GM18870 (cell line): ENCODE data around the gene KLHL30.

ENCODE experiments used
- ATAC-seq: cut with Tn5 transposase; IDR thresholded peaks from one replicate; pipeline ENCODE4 v1.9.1; 2021; ENCODE audit warnings: moderate library complexity; ENCODE audit not compliant: unreplicated experiment

The KLHL30 gene

GRCh38 chr2:238172439-238172838 is 34.0 kb downstream of the KLHL30 start:
- ATAC-seq, result no peak

DNA sequence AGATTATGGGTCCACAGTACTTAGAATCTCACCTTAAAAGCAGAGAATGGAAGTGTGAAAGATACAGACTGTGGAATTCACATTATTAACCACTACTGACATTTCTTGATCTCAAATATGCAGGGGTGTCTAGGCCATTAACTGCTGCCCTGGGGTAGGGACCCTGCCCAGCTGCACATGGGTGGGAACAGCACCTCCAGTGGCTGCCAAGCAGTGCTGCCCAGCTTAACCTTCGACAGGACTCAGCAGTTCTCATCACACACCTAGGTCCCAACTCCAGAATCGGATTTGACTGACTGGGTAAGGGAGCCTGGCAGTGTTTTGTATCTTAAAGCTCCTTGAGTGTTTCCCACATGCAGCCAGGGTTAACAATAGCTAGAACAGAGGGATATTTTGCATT is 35.2 kb downstream of the KLHL30 start:
- no peak for ATAC-seq

- no peak for ATAC-seq
Measured at GRCh38 chr2:238174291-238174690, 35.8 kb downstream of the KLHL30 start.

DNA sequence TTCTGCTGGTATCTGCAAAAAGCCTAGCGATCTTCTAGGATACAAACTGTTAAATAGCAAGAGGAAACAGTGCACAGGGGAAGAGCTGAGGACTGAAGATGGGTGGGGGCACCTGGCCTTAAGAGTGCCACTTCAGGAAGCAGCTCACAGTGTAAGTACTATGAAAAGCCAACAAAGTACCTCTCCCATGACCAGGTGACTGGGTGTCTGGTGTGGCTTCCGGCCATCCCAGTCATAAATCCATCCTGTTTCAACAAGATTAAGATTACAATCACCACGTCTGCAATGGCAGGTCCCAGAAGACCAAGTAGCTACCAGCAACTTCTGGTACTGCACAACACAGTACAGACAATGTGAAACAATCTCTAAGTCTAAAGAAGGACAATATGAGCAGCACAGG is 36.2 kb downstream of the KLHL30 start:
- ATAC-seq, result no peak

- ATAC-seq, result no peak
Measured at GRCh38 chr2:238176613-238177012, 38.1 kb downstream of the KLHL30 start.

GRCh38 chr2:238180554-238180953 is 42.1 kb downstream of the KLHL30 start:
- no peak for ATAC-seq

- no peak for ATAC-seq
Measured at GRCh38 chr2:238182362-238182761, 43.9 kb downstream of the KLHL30 start.

- no peak for ATAC-seq
Measured at GRCh38 chr2:238183821-238184220, 45.4 kb downstream of the KLHL30 start.

DNA sequence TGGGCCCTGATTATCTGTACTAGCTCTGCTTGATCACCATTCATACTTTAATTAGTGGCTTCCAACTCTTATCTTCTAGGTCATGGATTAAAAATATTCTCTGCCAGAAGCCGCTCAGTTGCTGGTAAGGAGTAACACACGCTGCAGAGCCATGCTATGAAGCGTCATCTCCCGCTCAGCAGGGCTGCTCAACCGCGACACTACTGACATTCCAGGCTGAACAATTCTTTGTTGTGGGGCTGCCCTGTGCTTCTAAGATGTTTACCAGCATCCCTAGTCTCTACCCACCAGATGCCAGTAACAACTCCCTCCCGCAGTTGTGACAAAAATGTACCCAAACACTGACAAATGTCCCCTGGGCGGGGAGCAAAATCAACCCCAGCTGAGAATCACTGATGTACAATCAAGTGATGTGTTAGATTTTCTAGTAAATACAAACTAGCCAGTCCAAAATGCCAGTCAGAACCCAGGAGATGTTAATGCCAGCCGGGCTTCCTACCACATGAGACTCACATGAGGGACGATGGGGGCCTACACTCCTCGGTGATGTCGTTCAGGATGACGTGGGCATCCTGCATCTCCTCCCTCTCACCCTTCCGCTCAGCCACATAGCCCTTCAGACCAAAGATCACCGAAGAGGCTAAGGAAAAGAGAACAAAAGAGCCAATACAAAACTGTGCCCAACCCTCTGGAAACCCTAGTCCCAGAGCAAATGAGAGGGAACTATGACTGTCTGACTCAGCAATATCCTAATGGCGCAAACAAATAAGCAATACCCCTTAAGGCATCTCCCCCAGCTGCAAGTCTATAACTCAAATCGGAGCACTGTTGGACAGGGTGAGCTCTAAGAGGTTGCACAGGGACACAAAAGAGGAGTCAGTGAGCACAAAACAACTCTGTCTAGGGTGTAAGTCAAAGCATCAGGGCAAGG is 49.4 kb downstream of the KLHL30 start:
- no peak for ATAC-seq

- ATAC-seq, result no peak
Measured at GRCh38 chr2:238190445-238190844, 52.0 kb downstream of the KLHL30 start.
